NB4 (cell line): Measurements from ENCODE around the gene APOL2.
"Not testable (repeated sequence)": the region's sequence is repeated elsewhere in the genome, so short reads cannot be mapped to it uniquely, and the experiment has no call there.

Source experiments
- DNase-seq: peaks from one replicate; pipeline ENCODE4 v3.0.0; 2010; ENCODE audit warnings: low read depth
- H3K4me3 ChIP-seq: one replicate; pipeline ENCODE4 v1.5.1; 2011; ENCODE audit warnings: mild to moderate bottlenecking, low read depth, low read length, moderate library complexity
- MAX ChIP-seq: IDR thresholded peaks from 2 replicates; pipeline ENCODE4 v1.6.1; 2011; ENCODE audit warnings: low read depth, low read length
- MYC ChIP-seq: IDR thresholded peaks from 2 replicates; pipeline ENCODE4 v1.6.1; 2011; ENCODE audit warnings: low read depth, low read length
- POLR2A ChIP-seq: IDR thresholded peaks from 2 replicates; pipeline ENCODE4 v1.6.1; 2011; ENCODE audit warnings: mild to moderate bottlenecking; ENCODE audit not compliant: insufficient read length; ENCODE audit errors: extremely low read depth
- TF ChIP-seq, protein P1 (sequence below): IDR thresholded peaks from one replicate; pipeline ENCODE4 v1.5.1; 2012; ENCODE audit warnings: low read depth, low read length

APOL2 gene

DNA sequence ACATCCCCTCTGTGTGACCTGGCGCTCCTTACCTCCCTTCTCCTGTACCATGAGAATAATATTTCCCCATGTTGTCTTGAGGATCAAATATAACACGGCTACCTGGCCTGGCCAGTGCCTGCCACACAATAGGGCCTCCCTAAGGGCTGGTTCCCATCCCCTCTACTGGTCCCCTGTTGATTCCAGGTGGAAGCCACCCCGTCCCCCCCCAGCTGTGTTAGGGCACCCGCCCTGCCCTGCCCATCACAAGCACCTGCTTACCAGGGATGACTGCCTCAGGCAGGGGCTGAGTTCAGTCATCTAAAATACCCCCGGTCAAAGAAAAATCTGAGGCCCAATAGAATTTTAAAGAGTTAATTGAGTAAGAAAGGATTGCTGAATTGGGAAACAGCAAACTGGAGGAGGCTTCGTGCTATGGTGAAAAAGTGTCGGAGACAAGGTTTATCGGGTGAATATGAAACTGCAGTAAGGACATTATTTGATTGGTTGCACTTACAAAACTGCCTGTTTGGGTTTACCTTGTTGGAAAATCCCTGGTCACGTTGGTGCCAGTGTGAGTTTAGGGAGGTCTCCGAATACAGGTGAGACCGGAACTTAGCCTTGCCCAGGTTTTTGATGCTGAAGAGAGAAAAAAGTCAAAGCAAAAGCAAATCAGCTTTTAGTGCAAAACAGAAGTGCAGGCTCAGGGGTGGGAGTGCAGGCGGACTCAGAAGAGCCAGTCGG is 18.8 kb upstream of the APOL2 start:
- no peak overlapping the region for H3K4me3 ChIP-seq
- no peak for DNase-seq

DNA sequence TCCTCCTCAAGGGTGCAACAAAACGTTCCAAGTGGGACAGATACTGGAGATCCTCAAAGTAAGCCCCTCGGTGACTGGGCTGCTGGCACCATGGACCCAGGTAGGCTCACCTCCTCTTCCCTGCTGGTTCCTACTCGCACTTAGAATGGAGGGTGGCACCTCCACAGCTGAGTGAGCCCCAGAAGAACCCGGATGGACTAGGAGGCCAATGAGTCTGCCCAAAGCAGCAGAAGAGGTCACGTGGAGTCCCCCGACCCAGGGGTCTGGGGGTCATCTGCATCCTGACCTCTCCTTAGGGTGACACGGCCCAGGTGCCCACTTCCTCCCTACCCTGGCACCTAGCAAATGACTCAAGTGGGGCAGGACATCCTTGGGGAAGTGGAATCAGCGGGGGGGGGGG is 18.0 kb upstream of the APOL2 start:
- H3K4me3 ChIP-seq: no peak overlapping the region
- TF ChIP-seq MAX (no peak), POLR2A (no peak), MYC (no peak)
- TF ChIP-seq, protein P1, sequence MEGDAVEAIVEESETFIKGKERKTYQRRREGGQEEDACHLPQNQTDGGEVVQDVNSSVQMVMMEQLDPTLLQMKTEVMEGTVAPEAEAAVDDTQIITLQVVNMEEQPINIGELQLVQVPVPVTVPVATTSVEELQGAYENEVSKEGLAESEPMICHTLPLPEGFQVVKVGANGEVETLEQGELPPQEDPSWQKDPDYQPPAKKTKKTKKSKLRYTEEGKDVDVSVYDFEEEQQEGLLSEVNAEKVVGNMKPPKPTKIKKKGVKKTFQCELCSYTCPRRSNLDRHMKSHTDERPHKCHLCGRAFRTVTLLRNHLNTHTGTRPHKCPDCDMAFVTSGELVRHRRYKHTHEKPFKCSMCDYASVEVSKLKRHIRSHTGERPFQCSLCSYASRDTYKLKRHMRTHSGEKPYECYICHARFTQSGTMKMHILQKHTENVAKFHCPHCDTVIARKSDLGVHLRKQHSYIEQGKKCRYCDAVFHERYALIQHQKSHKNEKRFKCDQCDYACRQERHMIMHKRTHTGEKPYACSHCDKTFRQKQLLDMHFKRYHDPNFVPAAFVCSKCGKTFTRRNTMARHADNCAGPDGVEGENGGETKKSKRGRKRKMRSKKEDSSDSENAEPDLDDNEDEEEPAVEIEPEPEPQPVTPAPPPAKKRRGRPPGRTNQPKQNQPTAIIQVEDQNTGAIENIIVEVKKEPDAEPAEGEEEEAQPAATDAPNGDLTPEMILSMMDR: no peak
- DNase-seq: no peak

More for the DNA sequence above, 18.8 kb upstream of the APOL2 start:
- TF ChIP-seq POLR2A (no peak), MAX (no peak), MYC (no peak)
- TF ChIP-seq, protein P1: no peak

GRCh38 chr22:36256478-36256877 is 17.2 kb upstream of the APOL2 start:
- no peak for TF ChIP-seq POLR2A
- TF ChIP-seq MAX: no peak
- TF ChIP-seq, protein P1: no peak
- TF ChIP-seq MYC: no peak
- DNase-seq: no peak
- no peak overlapping the region for H3K4me3 ChIP-seq

DNA sequence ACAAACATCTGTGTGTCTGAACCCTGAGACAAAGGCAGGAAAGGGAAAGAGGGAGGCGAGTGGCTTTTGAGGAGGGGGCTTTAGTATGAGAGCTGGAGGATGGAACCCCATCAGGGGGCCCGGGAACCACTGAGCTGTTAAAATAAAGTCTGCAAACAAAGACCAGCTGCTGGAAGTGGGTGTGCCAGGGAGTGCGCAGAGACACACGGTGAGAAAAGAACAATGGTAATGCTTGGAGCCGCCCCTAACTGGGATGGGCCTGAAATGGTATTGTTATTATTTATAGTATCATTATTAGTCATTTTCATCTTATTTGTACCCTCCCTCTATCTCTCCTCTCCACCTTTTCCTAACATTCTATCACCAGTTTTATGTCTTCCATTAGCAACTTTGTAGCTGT is 16.2 kb upstream of the APOL2 start:
- not testable (repeated sequence) for H3K4me3 ChIP-seq

DNA sequence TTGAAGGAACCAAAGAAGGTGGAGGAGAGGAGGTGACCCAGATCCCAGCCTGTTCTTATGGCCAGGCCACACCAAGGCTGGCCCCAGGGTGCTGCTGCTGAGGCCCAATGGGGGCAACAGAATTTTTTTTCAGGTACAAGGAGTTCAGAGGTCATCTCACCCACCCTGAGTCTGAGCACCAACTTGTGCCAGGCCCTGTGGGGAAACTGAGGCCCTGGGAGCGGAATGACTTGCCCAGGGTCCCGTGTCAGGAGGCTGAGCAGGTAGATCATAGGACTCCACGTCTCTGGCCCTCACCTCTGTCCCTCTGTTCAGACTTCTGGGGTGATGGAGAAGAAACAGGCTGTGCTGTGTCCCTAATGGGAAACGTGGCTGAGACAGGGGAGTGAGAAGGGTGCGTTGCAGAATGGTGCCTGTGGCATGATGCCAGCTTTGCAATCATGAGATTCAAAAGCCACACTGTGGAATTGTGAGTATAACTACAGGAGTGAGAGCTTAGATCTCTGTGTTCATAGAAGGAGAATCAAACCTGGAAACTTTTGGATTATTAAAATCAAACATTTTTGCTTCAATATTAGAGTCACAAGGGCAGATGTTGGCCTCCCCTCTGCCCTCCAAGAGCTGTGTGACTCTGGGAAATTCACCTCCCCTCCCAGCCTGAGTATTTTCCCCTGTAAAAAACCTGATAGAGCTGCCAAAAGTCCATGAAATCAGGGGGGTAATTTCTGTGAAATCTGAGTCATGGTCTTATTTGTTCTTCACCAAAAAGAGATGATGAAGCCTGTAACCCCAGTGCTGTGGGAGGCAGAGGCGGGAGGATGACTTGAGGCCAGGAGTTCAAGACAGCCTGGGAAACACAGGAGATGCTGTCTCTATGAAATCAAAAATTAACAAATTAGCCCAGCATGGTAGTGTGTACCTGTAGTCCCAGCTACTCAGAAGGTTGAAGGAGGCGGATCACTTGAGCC is 14.5 kb upstream of the APOL2 start:
- TF ChIP-seq MAX: no peak
- no peak for TF ChIP-seq POLR2A
- TF ChIP-seq, protein P1: no peak
- no peak for TF ChIP-seq MYC
- no peak for DNase-seq
- no peak overlapping the region for H3K4me3 ChIP-seq

More for the DNA sequence above, 16.2 kb upstream of the APOL2 start:
- DNase-seq: not testable (repeated sequence)

GRCh38 chr22:36252754-36253522 is 13.6 kb upstream of the APOL2 start, which contains the start of gene APOL1:
TSS of gene APOL1 (plus strand) at chr22:36253133. CDS start at chr22:36254956, 1,823 bp downstream.
- peak within 1 kb of the TSS; percentile 38 for H3K4me3 ChIP-seq
- TF ChIP-seq POLR2A (no peak), MAX (no peak), MYC (no peak)
- TF ChIP-seq, protein P1: no peak
- DNase-seq: peak; percentile 18

DNA sequence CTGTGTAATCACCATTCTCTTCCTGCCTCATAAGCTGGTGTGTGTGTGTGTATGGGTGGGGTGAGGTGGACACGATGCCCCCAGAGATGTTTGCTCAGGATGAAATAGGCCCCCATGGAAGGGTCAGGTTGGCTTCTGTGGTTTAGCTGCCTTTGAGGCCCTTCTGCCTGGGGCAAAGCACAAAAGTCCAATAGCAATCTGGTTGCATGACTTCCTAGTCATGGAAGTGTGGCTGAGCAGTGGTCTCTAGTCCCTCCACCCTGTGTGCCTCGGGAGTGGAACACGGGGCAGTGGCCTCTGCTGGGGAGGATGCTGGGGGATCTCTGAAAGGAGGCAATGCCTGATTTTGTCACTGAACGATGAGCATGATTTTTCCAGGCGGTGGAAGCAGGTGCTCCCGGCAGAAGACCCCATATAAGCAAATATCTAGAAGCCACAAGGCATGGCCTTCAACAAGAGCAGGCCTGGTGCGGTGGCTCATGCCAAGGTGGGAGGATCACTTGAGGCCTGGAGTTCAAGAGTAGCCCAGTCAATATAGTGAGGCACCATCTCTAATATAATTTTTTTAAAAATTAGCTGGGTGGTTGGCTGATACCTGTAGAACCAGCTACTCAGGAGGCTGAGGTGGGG is 12.8 kb upstream of the APOL2 start:
- DNase-seq, H3K4me3 ChIP-seq: not testable (repeated sequence)
